ENCODE measurements around the gene MACROD2. TPM values are rescaled to one million over a fixed set of nuclear protein-coding genes. Genes with fewer than 3 reads are reported as not detected.

MACROD2 gene
- total RNA-seq, 3 donors from 2014 or later = 3.2 to 7.6 (median 6.4) TPM

GRCh38 chr20:15296422-15296821 is 1301.1 kb downstream of the MACROD2 start:
- H3K36me3 ChIP-seq (ENCODE audit: low read depth) = no peaks in the 10 kb centered on the region
- ATAC-seq = no peak

DNA sequence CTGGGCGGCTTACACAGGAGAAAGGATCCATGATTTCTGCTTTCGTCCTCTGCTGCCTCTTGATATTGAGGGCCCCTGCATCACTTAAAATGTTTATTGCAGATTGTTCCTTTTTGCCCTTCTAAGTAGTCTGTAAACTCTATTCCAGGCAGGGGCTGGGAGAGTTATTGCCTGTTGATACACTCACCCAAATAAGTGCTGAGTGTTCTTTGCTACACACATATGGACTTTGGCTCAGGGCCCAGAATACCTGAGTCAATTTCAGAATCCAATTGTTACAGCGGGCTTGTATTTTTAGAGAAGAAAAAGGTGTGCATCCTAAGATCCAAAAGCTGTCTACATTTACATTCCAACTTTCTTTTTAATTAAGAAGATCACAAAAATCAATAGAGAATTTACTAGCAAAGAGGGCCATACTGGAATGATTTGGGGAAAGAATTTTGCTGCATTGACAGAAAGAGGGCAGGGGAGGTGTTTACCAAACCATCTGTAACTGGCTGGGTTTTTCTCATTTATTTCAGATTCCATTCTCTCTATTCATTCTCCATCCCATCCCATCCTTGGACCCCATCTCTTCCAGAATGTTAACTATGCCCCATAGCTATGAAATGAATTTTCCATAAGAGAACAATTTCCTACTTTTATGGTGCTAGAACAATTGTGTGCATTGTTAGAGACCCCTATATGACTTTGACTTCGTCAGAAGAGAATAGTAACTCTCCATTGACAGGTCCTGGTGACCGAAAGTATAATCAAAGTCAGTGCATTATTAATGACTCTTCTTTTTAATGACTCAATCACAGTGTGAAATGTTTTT is 1302.0 kb downstream of the MACROD2 start:
- ATAC-seq (no peak), DNase-seq (peak in 1 of 3 donors; percentile 19)
- H3K4me3 ChIP-seq = no peak overlapping the region
- H3K36me3 ChIP-seq (ENCODE audit: low read depth) = no peaks in the 10 kb centered on the region
- H3K4me1 ChIP-seq (ENCODE audit: low read depth) = no peaks in the 10 kb centered on the region
- no peaks in the 10 kb centered on the region for H3K9me3 ChIP-seq
- intact Hi-C loops (cut with DNase I, micrococcal nuclease) = no loop called here
- TF ChIP-seq, protein P1, sequence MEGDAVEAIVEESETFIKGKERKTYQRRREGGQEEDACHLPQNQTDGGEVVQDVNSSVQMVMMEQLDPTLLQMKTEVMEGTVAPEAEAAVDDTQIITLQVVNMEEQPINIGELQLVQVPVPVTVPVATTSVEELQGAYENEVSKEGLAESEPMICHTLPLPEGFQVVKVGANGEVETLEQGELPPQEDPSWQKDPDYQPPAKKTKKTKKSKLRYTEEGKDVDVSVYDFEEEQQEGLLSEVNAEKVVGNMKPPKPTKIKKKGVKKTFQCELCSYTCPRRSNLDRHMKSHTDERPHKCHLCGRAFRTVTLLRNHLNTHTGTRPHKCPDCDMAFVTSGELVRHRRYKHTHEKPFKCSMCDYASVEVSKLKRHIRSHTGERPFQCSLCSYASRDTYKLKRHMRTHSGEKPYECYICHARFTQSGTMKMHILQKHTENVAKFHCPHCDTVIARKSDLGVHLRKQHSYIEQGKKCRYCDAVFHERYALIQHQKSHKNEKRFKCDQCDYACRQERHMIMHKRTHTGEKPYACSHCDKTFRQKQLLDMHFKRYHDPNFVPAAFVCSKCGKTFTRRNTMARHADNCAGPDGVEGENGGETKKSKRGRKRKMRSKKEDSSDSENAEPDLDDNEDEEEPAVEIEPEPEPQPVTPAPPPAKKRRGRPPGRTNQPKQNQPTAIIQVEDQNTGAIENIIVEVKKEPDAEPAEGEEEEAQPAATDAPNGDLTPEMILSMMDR (IDR thresholded peaks at IDR 0.05) = no peak

More at GRCh38 chr20:15296422-15296821, 1301.1 kb downstream of the MACROD2 start:
- no peak overlapping the region for H3K4me3 ChIP-seq
- no peaks in the 10 kb centered on the region for H3K4me1 ChIP-seq (ENCODE audit: low read depth)
- intact Hi-C loops (cut with DNase I, micrococcal nuclease) = no loop called here
- no peaks in the 10 kb centered on the region for H3K9me3 ChIP-seq
- DNase-seq = no peak
- TF ChIP-seq, protein P1 (IDR thresholded peaks at IDR 0.05) = no peak

- Histone ChIP-seq H3K4me3 (no peak overlapping the region), H3K36me3 (ENCODE audit: low read depth) (no peaks in the 10 kb centered on the region), H3K4me1 (ENCODE audit: low read depth) (no peaks in the 10 kb centered on the region), H3K9me3 (no peaks in the 10 kb centered on the region)
- no peak for ATAC-seq
- TF ChIP-seq, protein P1 (IDR thresholded peaks at IDR 0.05) = no peak
- intact Hi-C loops (cut with DNase I, micrococcal nuclease) = no loop called here
- no peak for DNase-seq
Measured at GRCh38 chr20:15302075-15302474, 1306.8 kb downstream of the MACROD2 start.

- ATAC-seq (no peak), DNase-seq (no peak)
- TF ChIP-seq, protein P1 (IDR thresholded peaks at IDR 0.05) = no peak
- Histone ChIP-seq H3K9me3 (no peaks in the 10 kb centered on the region), H3K4me1 (ENCODE audit: low read depth) (no peaks in the 10 kb centered on the region), H3K36me3 (ENCODE audit: low read depth) (no peaks in the 10 kb centered on the region), H3K4me3 (no peak overlapping the region)
- intact Hi-C loops (cut with DNase I, micrococcal nuclease) = no loop called here
Measured at GRCh38 chr20:15310361-15310760, 1315.0 kb downstream of the MACROD2 start.

GRCh38 chr20:15316556-15316955 is 1321.2 kb downstream of the MACROD2 start:
- Histone ChIP-seq H3K4me1 (ENCODE audit: low read depth) (no peaks in the 10 kb centered on the region), H3K36me3 (ENCODE audit: low read depth) (no peaks in the 10 kb centered on the region), H3K9me3 (no peaks in the 10 kb centered on the region), H3K4me3 (no peak overlapping the region)
- ATAC-seq (no peak), DNase-seq (no peak)
- intact Hi-C loops (cut with DNase I, micrococcal nuclease) = no loop called here
- TF ChIP-seq, protein P1 (IDR thresholded peaks at IDR 0.05) = no peak
